ENCODE data around the gene C4BPA. TPM values are rescaled to one million over a fixed set of nuclear protein-coding genes. Genes with fewer than 3 reads are reported as not detected.

The C4BPA gene
- total RNA-seq, 1 experiment from 2014 or later: not detected

DNA sequence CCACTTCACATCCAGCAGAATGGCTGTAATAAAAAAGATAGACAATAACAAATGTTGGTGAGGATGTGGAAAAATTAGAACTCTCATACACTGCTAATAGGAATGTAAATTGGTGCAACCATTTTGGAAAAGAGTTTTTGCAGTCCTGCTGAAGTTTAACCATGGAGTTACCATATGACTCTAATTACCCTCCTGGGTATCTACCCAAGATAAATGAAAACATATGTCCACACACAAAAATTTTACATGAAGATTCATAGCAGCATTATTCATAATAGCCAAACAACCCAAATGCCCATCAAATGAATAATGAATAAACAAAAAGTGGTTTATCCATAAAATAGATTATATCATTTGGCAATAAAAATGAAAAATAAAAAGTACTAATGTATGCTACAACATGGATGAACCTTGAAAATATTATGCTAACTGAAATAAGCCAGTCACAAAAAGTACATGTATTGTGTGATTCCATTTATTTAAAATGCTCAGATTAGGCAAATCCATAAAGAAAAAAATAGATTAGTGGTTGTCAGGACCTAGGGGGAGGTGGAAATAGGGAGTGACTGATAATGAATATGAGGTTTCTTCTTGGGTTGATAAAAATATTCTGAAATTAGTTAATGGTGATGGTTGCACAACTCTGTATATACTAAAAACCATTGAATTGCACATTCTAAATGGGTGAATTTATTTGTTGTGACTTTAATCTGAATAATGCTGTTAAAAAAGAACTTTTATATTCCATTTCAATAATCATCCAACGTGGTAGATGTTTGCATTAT, 26.4 kb downstream of the C4BPA start:
- ChIA-PET POLR2A (ENCODE audit: unreplicated experiment) (no interaction called here), CTCF (no interaction called here)
- no peak overlapping the region for H3K27ac ChIP-seq (ENCODE audit: low read length)
- H3K9me3 ChIP-seq (ENCODE audit: low read length): peaks cover 10% of the 10 kb centered on the region
- no peaks in the 10 kb centered on the region for H3F3A ChIP-seq (ENCODE audit: low read length, unreplicated experiment)
- ATAC-seq: no peak
- H2AFZ ChIP-seq (ENCODE audit: low read length): no peak overlapping the region
- TF ChIP-seq, protein P1, sequence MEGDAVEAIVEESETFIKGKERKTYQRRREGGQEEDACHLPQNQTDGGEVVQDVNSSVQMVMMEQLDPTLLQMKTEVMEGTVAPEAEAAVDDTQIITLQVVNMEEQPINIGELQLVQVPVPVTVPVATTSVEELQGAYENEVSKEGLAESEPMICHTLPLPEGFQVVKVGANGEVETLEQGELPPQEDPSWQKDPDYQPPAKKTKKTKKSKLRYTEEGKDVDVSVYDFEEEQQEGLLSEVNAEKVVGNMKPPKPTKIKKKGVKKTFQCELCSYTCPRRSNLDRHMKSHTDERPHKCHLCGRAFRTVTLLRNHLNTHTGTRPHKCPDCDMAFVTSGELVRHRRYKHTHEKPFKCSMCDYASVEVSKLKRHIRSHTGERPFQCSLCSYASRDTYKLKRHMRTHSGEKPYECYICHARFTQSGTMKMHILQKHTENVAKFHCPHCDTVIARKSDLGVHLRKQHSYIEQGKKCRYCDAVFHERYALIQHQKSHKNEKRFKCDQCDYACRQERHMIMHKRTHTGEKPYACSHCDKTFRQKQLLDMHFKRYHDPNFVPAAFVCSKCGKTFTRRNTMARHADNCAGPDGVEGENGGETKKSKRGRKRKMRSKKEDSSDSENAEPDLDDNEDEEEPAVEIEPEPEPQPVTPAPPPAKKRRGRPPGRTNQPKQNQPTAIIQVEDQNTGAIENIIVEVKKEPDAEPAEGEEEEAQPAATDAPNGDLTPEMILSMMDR (conservative IDR thresholded peaks at IDR 0.05; ENCODE audit: low read depth, low read length): no peak
- TF ChIP-seq EZH2phosphoT487 (IDR thresholded peaks at IDR 0.05; ENCODE audit: borderline replicate concordance, low read length) (no peak), EZH2 (IDR thresholded peaks at IDR 0.05; ENCODE audit: low read length, unreplicated experiment) (no peak)
- BruUV-seq (replicated peaks): no TSS peak
- H3K36me3 ChIP-seq (ENCODE audit: low read depth, low read length): peaks cover 3% of the 10 kb centered on the region; the same call in 1 of the 2 replicates
- no peak overlapping the region for H3K4me2 ChIP-seq (ENCODE audit: low read length)
- no peaks in the 10 kb centered on the region for H3K4me1 ChIP-seq (ENCODE audit: insufficient read depth, low read length)
- no peak for DNase-seq
- no peaks in the 10 kb centered on the region for H4K20me1 ChIP-seq (ENCODE audit: low read length)
- no peaks in the 10 kb centered on the region for H3K9me2 ChIP-seq (replicated peaks; ENCODE audit: low read length)
- H3K4me3 ChIP-seq (ENCODE audit: low read length): no peak overlapping the region
- H3K79me2 ChIP-seq (ENCODE audit: low read length): no peaks in the 10 kb centered on the region
- intact Hi-C loops (cut with micrococcal nuclease): no loop called here
- H3K27me3 ChIP-seq (ENCODE audit: low read length): no peaks in the 10 kb centered on the region
- no peak overlapping the region for H3K9ac ChIP-seq (ENCODE audit: low read length)

DNA sequence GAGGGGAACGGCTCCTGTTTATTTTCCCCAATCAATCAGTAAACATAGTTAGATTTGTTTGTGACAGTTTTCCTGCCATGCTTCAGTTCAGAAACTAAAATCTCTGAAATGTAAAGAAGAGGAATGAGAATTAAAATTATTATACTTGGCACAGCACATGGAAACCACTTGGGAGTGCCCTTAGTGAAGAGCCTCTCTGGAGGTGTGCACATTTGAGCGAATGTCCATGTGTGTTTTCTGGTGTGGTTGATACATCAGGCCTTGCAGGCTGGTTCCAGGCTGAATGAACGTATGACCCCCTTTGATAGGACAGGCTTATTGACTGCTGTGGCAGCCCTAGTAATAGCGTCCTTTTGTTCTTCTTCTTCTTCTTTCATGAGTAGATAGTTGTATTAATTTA, 27.1 kb downstream of the C4BPA start:
- Histone ChIP-seq H3K79me2 (ENCODE audit: low read length) (no peaks in the 10 kb centered on the region), H3K4me2 (ENCODE audit: low read length) (no peak overlapping the region), H3K36me3 (ENCODE audit: low read depth, low read length) (peaks cover 3% of the 10 kb centered on the region; the same call in 1 of the 2 replicates), H2AFZ (ENCODE audit: low read length) (no peak overlapping the region), H3K9me3 (ENCODE audit: low read length) (peaks cover 10% of the 10 kb centered on the region), H3K4me3 (ENCODE audit: low read length) (no peak overlapping the region), H3K27me3 (ENCODE audit: low read length) (no peaks in the 10 kb centered on the region), H3K4me1 (ENCODE audit: insufficient read depth, low read length) (no peaks in the 10 kb centered on the region), H4K20me1 (ENCODE audit: low read length) (no peaks in the 10 kb centered on the region), H3K9ac (ENCODE audit: low read length) (no peak overlapping the region), H3K27ac (ENCODE audit: low read length) (no peak overlapping the region), H3K9me2 (replicated peaks; ENCODE audit: low read length) (no peaks in the 10 kb centered on the region), H3F3A (ENCODE audit: low read length, unreplicated experiment) (no peaks in the 10 kb centered on the region)
- ATAC-seq: no peak
- POLR2A ChIA-PET (ENCODE audit: unreplicated experiment): no interaction called here
- CTCF ChIA-PET: no interaction called here
- BruUV-seq (replicated peaks): no TSS peak
- TF ChIP-seq, protein P1 (conservative IDR thresholded peaks at IDR 0.05; ENCODE audit: low read depth, low read length): no peak
- TF ChIP-seq EZH2 (IDR thresholded peaks at IDR 0.05; ENCODE audit: low read length, unreplicated experiment) (no peak), EZH2phosphoT487 (IDR thresholded peaks at IDR 0.05; ENCODE audit: borderline replicate concordance, low read length) (no peak)
- intact Hi-C loops (cut with micrococcal nuclease): no loop called here
- no peak for DNase-seq

DNA sequence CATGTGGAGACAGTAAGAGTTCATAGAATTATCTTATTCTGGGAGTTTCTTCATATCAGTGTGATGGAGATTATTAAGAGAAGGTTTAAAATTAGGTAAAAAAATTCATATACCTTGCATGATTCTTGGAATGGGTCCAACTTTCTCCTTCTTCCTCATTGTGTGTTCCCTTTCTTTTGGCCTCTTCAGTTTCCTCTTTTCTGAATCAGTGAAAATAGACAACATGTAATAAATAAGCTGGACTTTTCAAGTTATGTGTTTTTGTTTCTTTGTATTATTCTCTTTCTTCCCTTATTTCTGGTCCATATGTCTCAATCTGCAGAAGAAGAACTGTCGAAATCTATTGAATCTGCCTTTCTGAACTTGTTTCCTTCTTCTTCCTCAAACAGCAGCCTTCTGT, 30.5 kb downstream of the C4BPA start:
- no TSS peak for BruUV-seq (replicated peaks)
- TF ChIP-seq, protein P1 (conservative IDR thresholded peaks at IDR 0.05; ENCODE audit: low read depth, low read length): no peak
- no peak for TF ChIP-seq EZH2phosphoT487 (IDR thresholded peaks at IDR 0.05; ENCODE audit: borderline replicate concordance, low read length)
- TF ChIP-seq EZH2 (IDR thresholded peaks at IDR 0.05; ENCODE audit: low read length, unreplicated experiment): no peak
- Histone ChIP-seq H3K36me3 (ENCODE audit: low read depth, low read length) (no peaks in the 10 kb centered on the region), H3K9me3 (ENCODE audit: low read length) (no peaks in the 10 kb centered on the region), H2AFZ (ENCODE audit: low read length) (no peak overlapping the region), H3K9me2 (replicated peaks; ENCODE audit: low read length) (no peaks in the 10 kb centered on the region), H3K4me1 (ENCODE audit: insufficient read depth, low read length) (no peaks in the 10 kb centered on the region), H3F3A (ENCODE audit: low read length, unreplicated experiment) (no peaks in the 10 kb centered on the region), H3K27me3 (ENCODE audit: low read length) (no peaks in the 10 kb centered on the region), H3K4me2 (ENCODE audit: low read length) (no peak overlapping the region), H3K4me3 (ENCODE audit: low read length) (no peak overlapping the region), H3K9ac (ENCODE audit: low read length) (no peak overlapping the region), H3K79me2 (ENCODE audit: low read length) (no peaks in the 10 kb centered on the region), H4K20me1 (ENCODE audit: low read length) (no peaks in the 10 kb centered on the region), H3K27ac (ENCODE audit: low read length) (no peak overlapping the region)
- ATAC-seq (no peak), DNase-seq (no peak)
- ChIA-PET POLR2A (ENCODE audit: unreplicated experiment) (no interaction called here), CTCF (no interaction called here)
- intact Hi-C loops (cut with micrococcal nuclease): no loop called here
